GM21717 (cell line): ENCODE results near the gene HUWE1.

Experiments
- ATAC-seq: cut with Tn5 transposase; IDR thresholded peaks from one replicate; pipeline ENCODE4 v1.9.1; 2021; ENCODE audit warnings: mild to moderate bottlenecking, moderate library complexity; ENCODE audit not compliant: unreplicated experiment

HUWE1 gene

DNA sequence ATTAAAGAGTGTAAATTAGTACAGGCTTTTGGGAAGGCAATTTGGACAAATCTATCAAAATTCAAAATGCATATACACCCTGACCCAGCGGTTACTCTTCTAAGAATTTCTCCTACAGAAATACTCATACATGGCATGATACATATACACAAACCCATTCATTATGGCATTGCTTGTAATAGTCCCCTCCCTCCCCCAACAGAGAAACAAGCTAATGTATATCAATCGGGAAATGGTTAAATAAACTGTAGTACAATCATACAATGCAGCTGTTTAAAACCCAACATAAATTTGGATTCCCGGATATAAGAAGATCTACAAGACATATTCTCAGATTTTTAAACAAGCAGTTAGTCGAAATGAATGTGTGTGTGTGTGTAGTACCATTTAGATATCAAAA, 808 bp downstream of the HUWE1 start:
- ATAC-seq = no peak

DNA sequence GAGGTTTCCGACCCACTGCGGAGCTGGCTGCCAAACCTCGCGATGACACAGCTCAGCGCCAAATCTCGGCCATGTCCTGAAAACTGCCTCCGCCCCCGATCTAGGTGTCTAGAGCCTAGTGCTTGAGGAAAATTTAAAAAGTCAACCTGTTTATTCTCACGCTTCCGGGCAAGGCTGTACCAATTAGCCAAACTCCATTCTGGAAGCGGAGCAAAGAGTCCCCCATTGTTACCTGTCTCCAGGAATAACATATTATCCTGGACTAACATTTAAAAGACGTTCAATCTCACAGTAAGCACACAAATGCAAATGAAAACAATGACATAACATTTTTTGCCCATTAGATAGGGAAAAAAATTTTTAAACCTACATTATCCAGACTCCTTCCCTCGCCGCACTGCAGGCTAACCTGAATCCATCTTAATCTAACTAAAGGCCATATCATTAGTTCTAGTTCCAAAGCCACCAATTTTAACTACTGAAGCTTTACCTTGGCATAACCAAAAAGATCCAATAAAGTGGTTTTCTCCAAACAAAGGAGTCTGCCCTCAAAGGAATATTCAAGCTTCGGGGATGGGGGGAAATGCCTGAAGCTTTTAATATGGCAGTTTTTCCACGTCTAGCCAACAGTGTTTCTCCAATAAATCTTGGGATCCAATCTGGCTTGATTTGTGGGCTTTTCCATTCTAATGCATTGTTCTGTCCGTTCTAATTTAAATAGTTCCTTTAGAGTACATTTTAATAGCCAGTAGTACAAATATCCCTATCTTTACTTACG, 1.9 kb downstream of the HUWE1 start:
- ATAC-seq = peak; percentile 64

DNA sequence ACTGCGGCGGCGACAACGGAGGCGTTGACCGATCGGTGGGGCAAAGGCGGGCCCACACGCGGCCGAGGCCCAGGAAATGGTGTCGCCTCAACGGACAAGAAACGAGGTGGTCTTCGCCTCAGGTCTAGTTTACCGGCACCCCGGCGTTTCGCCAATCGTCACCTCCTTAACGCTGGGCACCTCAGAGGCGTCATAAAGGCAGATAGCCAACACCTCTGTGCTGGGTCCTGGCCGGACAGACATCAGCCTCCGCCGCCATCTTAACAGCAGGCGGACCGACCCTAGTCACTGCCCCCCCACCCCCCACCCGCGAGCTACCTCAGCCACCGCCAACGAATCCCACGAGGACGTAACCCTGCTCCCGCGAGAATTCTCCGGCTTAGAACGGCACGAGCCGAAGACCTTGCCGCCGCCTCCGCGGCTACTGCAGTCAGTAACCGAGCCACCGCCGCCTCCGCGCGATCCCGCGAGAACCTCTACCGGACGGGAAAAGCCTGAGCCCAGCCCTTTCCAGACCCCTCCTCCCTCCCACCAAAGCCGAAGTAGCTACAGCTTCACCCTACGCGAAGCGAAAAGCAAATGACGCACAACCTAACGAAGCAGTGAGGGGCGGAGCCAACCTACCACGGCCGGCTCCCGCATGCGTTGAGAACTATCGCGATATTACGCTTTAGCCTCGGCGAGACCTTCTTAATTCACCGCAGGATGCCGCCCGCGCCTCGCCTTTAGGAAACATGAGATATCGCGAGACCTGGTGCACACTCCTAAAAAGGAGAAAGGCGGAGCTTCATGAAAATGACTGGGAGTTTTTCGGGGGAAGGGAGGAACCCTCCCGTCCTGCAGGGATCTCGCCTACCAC, 2.7 kb downstream of the HUWE1 start:
- peak; percentile 66 for ATAC-seq

DNA sequence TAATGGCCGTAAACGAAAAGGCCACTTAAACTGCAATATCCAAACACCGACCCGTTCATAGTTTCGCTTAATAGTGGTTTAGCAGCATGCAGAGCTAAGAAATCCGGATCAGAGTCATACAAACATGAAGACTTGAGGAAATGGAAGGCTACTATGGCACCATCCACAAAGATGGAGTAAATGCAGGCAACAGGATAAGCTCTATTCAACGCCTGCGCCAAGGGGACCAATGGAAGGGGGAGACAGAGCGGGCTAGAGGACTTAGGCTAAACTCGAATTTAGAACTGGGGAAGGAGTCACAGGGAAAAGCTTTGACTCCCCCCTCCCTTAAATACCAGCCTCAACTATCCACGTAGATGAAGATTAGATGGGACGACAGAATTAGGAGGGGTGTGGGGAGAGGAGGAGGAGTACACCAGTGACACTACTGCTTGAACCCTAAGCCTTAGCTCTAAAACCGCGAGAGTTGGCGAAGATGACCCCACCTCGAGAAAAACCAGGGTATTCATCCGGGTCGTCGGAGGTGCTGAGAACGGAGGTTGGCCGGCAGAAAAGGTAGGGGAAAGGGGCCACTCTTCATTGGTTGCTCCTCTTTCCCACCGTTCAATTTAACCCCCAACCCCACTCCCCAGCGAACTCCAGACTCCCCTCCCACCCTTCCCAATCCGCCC, 3.5 kb downstream of the HUWE1 start:
- no peak for ATAC-seq

DNA sequence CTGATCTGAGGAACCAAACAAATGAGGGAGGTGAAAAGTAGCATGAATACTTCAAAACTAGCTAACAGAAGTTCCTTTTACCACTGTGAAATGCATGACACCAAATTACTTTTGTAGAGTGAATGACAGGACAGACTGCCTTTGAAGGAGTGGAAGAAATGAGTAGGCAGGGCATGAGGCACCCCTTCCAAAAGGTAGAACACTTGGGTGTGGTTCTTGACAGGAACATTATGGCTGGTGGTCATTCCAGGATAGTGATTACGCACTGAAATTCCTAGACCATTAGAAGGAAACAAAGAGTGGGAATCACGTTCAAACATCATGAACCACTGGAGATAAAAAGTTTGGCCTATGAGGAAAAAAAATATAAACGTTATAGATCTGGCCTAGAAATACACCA, 4.9 kb downstream of the HUWE1 start:
- no peak for ATAC-seq

DNA sequence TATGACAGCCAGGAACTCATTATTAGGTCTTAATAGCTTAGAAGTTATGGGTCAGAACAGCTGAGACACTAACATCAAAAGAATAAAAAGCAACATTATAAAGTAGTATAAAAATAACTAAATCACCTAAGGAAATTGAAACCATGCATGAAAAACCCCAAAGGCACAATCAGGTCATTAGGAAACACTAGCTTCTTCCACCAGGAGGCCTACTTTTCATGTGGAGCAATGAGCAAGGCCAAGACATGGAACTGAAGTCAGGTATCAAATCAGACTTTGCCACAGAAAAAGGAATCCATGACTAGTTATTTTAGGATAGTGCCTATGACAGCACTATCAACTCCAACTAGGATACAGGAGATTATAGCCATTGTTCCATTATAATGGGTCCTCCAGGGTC, 7.9 kb downstream of the HUWE1 start:
- ATAC-seq = no peak

DNA sequence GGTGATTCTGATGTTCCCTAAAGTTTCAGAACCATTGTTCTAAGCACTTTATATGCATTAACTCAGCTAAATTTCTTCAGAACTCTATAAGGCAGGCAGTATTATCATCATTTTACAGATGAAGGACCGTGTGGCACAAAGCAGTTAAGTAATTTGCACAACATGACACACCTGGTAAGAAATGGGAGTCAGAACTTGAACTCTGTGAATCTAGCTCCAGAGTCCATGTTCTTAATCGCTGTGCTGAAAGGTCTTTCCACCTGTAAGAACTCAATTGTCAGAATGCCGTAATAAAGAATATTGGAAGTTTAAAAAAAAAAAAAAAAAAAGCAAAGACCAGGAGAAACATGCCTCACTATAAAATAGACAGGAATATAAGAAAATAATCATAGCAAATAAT, 9.2 kb downstream of the HUWE1 start:
- no peak for ATAC-seq

DNA sequence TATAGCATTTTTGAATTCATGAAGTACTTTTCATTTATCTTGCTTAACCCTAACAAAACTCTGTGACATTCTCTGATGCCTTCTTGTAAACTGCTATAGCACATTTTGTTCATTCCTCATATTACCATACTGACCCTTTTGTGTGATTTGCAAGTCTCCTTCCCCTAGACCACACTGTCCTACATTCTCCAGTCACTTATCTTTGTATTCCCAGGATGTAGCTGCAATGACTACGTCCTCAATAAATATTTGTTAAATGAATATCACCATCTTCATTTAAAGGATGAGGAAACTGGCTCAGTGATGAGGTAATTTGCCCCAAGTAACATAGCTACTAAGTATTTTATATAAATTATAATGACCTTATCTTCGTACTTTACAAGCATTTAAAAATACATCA, 11.9 kb downstream of the HUWE1 start:
- no peak for ATAC-seq

DNA sequence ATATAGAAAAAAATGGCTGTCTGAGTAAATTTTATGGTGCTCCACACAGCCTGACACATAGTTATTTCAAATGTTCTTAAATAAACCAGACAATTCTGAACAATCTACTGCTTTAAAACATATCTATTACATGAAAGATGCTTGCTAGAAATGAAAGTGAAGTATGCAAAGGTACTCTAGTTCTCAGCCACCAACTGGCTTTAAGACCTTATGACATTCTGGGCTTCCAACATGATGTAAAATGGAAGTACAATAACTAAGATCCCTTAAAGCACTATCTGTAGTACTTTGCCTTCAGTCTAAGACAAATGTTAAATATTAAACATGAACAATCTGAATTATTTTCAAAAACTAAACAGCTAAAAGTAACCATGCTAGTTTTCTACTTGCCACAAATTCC, 17.3 kb downstream of the HUWE1 start:
- no peak for ATAC-seq

DNA sequence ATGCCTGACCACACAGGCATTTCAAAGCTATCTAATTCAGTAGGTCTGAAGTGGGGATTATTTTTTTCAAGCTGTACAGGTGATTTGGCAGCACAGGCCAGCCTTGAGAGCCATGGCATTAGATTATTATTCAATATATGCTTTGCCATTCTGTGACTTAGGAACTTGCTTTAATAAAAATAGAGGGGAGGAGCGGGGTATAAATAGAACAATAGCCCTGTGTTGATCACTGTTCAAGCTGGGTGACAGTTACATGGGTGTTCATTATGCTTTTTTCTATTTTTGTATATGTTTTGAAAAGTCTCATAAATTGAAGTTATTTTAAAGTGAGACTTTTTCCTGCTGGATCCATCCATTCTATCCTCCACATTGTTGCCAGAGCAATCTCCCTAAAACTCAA, 20.3 kb downstream of the HUWE1 start:
- ATAC-seq = no peak

DNA sequence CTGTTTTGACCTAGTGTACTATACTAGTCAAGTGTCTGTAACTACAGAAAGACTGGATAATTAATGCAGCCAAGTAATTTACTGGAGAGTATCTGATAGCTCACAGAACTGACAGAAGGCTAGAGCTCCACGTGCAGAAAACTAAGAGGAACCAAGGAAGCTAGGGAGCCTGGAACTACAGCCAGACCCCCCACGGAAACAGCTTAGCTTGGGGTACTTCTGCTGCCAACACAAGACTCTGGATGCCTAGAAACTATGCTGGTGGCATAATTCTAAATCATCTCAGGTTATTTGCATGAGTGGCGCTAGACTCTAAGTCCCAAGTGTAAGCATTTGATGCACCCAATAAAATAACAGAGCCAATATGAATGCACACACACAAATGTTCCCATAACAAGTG, 26.5 kb downstream of the HUWE1 start:
- no peak for ATAC-seq

DNA sequence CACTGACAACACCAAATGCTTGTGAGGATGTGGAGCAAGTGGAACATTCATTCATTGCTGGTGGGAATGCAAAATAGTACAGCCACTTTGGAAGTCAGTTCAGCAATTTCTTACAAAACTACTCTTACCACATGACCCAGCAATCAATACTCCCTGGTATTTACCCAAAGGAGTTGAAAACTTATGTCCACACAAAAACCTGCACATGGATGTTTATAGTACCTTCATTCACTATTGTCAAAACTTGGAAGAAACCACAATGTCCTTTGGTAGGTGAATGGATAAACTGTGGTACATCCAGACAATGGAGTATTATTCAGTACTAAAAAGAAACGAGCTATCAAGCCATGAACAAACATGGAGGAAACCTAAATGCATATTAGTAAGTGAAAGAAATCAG, 27.5 kb downstream of the HUWE1 start:
- no peak for ATAC-seq

DNA sequence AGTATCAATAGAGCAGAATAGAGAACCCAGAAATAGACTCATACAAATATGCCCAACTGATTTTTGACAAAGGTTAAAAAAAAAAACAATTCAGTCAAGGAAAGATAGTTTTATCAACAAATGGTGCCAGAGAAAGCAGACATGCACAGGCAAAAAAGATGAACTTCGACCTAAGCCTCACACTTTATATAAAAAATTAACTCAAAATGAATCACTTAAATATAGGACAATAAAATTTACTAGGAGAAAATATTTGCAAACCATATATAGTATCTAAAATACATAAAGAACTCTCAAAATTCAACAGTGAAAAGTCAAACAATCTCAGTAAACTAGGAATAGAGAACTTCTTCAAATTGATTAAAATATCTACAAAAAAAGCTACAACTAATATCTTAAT, 29.7 kb downstream of the HUWE1 start:
- no peak for ATAC-seq

DNA sequence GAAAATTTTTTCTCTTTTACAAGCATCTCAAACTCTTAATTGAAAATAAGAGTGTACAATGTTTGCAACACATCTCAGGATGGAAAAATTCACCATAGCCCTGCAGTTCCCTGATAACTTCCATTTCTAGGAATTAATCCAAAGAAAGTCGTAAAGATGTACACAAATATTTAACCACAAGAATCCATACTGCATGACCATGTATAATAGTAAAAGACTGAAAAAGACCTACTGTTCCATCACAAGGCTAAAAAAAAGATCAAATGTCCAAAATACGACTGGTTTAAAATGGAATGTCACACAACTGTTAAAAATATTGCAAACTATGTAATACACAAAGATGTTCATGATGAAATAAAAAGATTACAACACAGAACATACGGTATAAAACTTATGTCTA, 32.1 kb downstream of the HUWE1 start:
- no peak for ATAC-seq

DNA sequence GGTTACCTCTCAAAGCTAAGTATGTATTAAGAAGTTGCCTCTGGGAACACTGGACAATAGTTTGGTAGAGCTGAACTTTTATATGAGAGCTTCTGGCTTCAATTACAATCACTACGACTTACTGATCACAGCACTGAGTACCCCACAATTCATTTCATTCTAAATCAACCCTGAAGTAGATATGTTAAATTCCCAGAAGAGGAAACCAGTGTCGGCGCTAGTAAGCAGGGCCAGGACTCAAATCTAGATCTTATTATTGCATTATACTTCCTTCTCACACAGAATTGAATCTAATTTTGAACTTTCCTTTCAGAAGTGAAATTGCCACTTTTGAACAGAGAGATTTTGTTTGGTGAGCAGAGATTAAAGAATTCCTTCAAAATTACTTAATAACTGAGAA, 41.8 kb downstream of the HUWE1 start:
- no peak for ATAC-seq

DNA sequence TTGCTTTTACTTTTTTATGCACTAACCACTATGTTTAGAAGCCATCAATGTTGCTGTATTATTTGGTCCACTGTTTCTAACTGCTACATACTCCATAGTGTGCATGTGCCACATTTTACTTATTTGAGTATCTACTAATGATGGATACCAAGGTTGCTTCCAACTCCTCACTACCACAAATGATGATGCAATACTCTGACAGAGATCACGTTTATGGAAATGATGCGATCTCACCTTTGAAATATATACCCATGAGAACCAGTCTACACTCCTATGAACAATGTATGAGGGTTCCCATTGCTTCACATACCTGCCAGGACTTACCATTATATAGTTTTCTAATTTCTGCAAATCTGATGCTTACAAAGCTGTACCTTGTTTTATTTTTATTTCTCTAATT, 44.2 kb downstream of the HUWE1 start:
- ATAC-seq = no peak

DNA sequence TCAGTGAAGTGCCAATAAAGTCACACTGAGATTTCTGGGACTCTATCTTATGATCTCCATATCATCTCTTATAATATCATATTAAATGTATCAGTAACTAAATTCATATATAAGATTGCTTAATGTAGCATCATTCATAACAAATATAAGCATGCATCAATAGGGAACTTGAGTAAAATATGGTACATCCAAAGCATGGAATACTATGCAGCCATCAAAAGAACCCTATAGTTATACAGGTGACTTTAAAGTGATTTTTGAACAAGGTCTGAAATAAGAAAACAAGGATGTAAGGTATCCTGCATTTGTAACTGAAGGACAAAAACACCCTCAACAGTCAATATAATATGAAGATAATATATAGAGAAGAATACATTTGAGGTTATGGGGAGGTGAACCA, 47.3 kb downstream of the HUWE1 start:
- no peak for ATAC-seq

DNA sequence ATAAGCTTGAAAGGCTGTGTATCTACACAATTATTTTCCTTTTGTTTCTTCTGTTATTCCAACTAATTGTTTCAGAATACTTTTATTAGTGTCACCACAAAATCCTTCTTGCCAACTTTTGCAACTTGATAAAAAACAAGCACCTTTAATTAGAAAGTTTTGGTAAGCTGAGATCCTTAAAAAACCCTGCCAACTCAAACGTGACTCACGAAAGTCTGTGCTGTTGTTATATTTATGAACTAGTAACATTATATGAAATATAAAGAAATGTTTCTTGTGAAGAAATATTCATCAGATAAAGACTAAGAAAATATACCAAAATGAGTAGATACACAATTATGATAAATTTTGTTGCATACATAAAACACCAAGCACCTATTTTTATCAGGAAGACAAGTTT, 49.0 kb downstream of the HUWE1 start:
- no peak for ATAC-seq

DNA sequence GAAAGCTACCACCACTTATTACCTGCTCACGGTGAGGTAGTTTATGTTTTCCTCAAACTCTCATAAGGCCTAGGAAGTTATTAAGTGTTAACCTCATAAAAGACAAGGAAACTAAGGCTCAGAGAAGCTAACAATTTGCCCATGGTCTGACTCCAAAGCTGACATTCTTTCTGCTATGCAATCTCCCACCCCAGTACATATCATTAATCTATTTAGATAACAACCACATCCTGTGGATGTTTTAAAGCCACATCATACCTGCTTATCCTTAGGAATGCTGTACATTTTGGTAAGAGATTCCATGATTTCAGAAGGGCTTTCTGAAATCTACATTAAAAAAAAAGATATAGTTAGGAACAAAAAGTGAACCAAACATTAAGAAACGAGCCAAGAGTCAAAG, 55.4 kb downstream of the HUWE1 start:
- ATAC-seq = no peak

DNA sequence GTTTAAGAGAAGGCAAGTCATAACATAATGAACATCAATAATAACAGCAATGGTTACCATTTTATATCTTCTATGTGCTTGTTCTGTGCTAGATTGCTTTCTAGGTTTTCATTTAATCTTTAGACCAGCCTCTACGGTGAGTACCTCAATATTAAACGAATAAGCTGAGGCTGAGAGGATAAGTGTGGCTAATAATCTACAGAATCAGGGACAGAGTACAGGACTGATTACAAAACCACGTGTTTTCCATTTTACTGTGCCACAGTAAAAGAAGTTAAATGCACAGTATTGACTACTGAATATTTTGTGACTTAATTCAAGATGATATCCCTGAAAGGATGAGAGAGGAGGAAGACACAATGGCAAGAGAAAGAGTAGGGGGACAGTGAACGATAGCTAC, 56.3 kb downstream of the HUWE1 start:
- no peak for ATAC-seq

DNA sequence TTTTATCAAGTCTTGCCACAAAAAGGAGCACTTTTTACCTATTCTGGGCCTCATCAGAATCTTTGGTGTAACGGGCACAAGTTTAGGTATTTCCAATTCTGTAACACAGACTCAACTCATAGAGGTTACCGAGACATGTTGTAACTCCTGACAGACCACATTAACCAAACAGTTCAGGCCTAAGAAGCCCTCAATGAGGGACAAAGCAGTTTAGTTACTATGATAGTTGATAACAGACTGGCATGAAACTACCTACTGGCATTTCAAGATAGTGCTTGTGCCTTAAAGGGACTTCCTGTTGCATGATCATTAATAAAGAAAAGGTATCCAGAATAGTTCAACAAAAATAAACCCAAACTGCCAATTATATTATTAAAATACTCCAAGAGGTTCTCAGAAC, 64.1 kb downstream of the HUWE1 start:
- ATAC-seq = no peak

DNA sequence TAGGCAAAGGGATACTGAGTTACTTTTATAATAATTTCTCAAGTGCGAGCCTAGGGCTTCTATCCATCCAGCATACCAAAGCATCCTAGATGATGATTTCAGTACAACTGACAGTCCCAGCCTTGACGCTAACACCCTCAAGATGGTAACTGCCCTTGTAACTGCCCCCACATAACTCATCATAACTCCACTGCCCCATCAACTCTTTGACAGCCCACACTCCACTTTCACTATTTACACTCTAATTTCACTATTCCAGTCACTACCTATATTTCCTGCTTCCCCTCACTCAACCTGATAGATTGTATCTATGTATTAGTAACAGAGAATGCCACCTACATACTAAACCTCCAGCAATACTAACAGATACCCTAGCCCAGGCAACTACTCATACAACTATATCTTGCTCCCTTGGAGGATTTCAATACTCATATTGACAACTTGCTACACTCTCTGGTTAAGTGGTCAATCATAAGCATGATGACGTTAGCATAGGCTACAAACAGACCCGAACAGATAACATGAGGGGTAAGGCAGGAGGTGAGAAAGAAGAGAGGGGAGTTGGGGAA, 65.0 kb downstream of the HUWE1 start:
- ATAC-seq = no peak
